ENCODE results near the gene PTPRD. TPM values are rescaled to one million over a fixed set of nuclear protein-coding genes. Genes with fewer than 3 reads are reported as not detected.

Gene PTPRD
- total RNA-seq, 1 donor from 2014 or later: 20.9 TPM

- no peak for DNase-seq (ENCODE audit: low spot score)
These were observed 1000.0 kb downstream of the PTPRD start for GRCh38 chr9:9612755-9613154.

DNA sequence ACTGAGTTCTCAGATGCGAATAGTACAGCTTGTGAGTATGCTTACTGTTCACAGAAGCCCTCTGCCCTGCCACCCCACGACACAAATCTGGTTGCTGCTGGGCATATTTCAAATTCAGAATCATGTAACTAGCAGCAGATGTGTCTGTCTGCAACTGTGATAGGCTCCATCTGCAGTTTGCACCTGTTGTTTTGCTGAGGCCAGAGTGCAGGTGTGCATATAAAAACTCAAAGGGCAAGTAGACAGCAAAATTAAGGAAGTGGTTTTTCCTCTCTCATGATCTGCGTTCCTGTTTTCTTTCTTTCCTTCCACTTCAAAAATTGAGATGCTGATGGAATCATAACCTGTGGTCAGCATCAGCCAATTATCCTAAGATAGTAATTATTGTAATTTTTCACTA is 1000.5 kb downstream of the PTPRD start:
- DNase-seq (ENCODE audit: low spot score): no peak

DNA sequence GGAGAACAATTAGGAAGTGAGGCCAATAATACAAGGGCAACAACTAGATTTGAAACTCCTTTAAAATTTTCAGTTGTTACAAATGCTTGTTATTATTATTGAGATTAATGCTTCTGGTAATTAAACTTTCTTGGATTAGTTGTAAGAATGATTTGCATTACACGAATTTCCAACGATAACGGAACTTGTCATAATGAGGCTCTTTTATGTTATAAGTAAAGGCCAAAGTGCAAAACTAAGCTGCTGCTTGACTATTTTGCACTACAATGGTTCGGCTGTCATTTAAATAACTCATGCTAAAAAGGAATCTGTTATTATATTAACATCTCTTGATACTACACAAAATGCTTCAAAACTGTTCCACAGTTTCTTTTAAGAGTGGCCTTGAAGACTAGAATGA is 1007.1 kb downstream of the PTPRD start:
- no peak for DNase-seq (ENCODE audit: low spot score)

DNA sequence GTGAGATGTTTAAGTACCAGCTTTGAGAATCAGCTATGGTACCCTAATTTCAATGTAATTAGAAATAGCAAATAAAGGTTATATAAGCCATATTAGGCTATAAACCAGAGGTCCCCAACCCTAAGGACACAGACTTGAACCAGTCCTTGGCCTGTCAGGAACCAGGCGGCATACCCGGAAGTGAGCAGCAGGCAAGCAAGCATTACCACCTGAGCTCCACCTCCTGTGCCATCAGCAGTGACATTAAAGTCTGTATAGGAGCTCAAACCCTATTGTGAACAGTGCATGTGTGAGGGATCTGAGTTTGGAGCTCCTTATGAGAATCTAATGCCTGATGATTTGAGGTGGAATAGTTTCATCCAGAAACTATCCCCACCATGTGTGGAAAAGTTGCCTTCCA is 1009.5 kb downstream of the PTPRD start:
- DNase-seq (ENCODE audit: low spot score): no peak

DNA sequence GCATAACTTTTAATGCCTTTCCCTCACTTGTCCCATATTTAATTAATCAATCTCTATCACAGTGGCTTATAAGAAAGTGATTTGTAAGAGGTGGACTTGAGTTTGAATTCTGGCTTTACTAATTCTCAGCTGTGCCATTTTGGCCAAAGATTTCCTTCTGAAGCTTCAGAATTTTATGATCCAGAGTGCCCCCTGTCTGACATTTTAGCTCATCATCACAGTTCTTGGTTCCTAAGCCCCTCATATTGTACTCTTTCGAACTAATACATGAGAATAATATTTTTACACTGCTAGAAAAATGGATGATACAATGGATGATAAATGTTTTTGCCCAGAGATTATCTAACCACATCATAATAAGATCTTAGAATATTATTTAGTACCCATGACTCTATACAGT is 1014.1 kb downstream of the PTPRD start:
- DNase-seq (ENCODE audit: low spot score): no peak

DNA sequence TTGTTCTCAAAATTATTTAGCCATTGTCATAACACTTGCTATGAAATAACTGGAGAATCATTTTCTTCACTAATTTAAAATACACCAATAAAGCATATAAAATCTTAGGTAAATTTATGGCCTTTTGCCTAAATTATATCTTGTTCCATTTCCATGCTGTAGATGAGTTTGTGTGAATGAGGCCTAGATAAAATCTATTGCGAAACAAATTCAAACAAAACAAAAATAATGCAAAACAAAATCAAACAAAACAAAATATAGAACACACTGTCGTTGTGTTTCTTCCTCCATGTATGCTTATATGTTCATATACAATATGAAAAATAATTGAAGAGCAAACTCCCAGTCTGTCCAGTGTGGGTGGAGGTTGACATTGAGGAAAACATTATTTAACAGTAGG is 1020.7 kb downstream of the PTPRD start:
- no peak for DNase-seq (ENCODE audit: low spot score)

DNA sequence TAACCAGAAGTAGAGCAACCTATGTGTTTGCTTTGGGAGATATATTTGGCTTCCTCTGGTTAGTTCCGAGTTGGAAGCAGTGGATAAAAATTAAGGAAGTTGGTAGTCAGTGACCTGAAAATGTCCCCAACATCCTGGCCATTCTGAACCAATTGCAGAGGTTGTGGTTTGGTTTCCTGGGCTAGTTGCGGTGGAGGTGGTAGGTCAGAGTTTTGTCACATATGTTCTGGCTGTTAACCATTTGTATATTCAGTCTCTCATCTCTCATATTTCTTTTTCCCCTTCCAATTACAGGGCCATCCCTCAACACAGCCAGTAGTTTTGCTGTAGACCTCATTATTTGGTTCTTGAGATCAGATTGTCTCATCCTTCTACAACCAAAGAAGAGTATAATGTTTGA is 1026.9 kb downstream of the PTPRD start:
- DNase-seq (ENCODE audit: low spot score): no peak

- no peak for DNase-seq (ENCODE audit: low spot score)
These were observed 1038.7 kb downstream of the PTPRD start for GRCh38 chr9:9574080-9574479.

DNA sequence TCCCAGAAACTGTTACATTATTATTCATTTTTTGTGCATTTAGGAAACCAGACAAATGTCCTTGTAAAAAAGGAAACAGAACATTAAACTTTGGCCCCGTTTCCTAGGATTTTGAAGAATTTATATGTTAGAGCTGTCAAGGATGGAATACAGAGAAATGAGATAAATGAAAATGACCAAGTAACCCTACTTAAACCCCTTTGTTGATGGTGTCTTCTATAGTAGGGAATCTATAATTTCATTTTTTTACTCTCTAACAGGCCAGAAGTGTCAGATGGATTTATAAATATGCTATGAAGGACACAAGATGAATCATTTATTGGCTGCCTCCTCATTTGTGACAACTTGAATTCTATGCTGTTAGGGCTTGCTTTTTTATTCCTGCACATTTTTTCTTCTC is 1047.1 kb downstream of the PTPRD start:
- no peak for DNase-seq (ENCODE audit: low spot score)

DNA sequence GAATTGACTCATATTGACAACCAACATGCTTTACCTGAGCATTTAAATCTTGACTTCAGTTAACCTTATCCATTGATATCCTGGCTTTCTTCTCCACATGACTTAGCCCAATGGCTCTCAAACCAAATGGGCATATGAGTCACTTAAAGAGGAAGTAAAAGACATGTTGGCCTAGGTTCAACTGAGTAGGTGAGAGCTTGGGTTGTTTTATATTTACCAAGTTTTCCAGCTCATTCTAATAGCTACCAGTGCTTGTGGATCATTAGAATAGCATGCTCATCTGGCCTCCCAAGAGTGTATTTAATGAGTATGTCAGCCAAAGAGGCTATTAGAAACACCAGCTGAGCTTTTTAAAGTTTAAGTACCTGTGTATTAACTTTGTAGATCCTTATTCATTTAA is 1049.0 kb downstream of the PTPRD start:
- DNase-seq (ENCODE audit: low spot score): no peak

GRCh38 chr9:9560382-9561035 is 1052.3 kb downstream of the PTPRD start:
- DNase-seq (ENCODE audit: low spot score): no peak

GRCh38 chr9:9558907-9559306 is 1053.9 kb downstream of the PTPRD start:
- no peak for DNase-seq (ENCODE audit: low spot score)

GRCh38 chr9:9557804-9558334 is 1054.9 kb downstream of the PTPRD start:
- no peak for DNase-seq (ENCODE audit: low spot score)

DNA sequence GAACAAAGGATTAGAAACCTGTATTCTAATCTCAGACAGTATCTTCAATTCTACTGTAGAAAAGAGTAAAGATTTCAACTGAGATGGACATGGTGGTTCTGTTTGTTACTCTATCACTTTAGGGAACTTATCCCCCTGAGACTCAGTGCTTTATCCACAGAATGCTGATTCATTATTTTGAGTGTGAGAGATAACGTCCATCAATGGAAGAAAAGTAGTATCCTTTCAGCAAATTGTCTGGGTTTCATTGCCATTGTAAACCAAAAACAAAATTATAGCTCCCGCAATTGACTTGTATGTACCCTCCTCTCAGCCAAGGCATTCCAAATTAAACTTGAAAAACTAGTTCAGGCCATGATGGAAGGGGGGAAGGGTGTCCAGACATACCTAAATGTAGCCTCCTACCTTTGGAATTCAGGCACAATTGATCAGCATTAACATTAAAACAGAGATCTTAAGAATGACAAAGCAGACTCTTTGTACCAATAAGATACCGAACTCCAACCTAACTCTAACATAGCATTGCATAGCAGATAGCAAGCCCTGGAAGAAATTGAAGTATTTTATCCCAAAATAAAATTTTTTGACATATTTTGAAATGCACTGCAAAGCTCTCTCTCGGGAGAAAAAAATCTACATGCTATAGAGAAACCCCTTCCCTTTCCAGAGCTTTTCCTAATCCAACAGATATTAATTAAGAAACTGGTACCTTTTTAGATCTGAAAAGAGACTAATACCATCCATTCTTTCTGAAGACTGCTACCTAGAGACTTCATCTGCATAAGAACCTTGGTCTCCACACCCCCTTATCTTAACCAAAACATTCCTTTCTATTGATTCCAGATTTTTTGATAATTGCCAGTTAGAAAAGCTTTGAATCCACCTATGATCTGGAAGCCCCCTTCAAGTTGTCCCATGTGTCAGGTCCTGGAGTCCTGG is 1055.7 kb downstream of the PTPRD start:
- no peak for DNase-seq (ENCODE audit: low spot score)

- DNase-seq (ENCODE audit: low spot score): no peak
These were observed 1060.1 kb downstream of the PTPRD start for GRCh38 chr9:9552665-9553064.

DNA sequence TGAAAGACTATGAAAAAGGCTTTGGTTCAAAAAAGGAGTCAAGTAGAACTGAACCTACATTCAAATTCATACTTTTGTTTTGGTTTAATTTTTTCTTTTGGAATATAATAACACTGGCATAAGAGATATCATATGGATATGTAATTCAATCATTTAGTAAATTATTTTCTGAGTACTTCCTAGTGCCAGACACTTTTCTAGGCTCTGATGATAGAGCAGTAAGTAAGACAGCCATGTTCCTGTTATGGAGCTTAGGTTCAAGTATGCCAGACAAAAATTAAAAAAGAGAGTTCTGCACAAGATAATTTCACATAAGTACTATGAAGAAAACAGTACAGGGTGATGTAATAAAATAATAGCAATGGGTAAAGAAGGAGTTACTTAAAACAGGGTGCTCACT is 1074.0 kb downstream of the PTPRD start:
- no peak for DNase-seq (ENCODE audit: low spot score)

- no peak for DNase-seq (ENCODE audit: low spot score)
These were observed 1074.4 kb downstream of the PTPRD start for GRCh38 chr9:9538356-9538755.

DNA sequence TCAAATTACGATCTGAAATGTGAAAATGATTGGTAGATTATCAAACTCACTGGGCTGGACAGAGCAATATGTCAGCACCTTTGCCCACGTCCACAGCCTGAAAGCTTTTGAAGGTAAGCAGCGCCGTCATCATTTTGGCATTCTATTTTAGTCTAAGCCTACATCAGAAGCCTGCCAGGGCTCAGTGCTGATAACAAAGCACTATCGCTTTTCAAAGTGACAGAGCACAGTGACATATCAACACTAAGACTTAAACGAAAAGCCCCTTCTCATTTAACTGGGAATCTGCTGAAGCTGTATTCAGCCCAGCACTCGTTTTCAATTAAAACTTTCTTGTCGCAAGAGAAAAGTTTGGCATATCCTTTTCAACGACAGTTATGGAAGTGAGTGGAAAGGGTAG is 1076.3 kb downstream of the PTPRD start:
- DNase-seq (ENCODE audit: low spot score): no peak

GRCh38 chr9:9523476-9524139 is 1089.2 kb downstream of the PTPRD start:
- DNase-seq (ENCODE audit: low spot score): no peak

GRCh38 chr9:9522406-9522805 is 1090.4 kb downstream of the PTPRD start:
- no peak for DNase-seq (ENCODE audit: low spot score)

- no peak for DNase-seq (ENCODE audit: low spot score)
These were observed 1091.6 kb downstream of the PTPRD start for GRCh38 chr9:9521033-9521779.

GRCh38 chr9:9504869-9505268 is 1107.9 kb downstream of the PTPRD start:
- DNase-seq (ENCODE audit: low spot score): no peak
